Fibroblast of the aortic adventitia (primary cell): ENCODE data around the gene MYO18B. TPM values are rescaled to one million over a fixed set of nuclear protein-coding genes. Genes with fewer than 3 reads are reported as not detected.

Experiments used
- DNase-seq: peaks from one replicate; pipeline ENCODE4 v3.0.0-alpha.2; 2010; ENCODE audit warnings: low read depth
- H3K4me3 ChIP-seq: 2 replicates; pipeline ENCODE4 v1.5.1; 2011; ENCODE audit warnings: low read depth, mild to moderate bottlenecking, control low read depth, low read length, moderate library complexity
- total RNA-seq: library from RNA; depleted of rRNA; stranded (reverse); fragments of >200 nt; gene quantifications from 2 replicates; pipeline ENCODE4 v1.2.3, GENCODE V29; 2012; ENCODE audit warnings: low replicate concordance
- TF ChIP-seq, protein P1 (sequence below): IDR thresholded peaks from 2 replicates; pipeline ENCODE4 v1.5.1; 2011; ENCODE audit warnings: mild to moderate bottlenecking, low read length, control low read depth, inconsistent platforms; ENCODE audit not compliant: insufficient read depth

The MYO18B gene
- total RNA-seq, 1 donor = not detected

DNA sequence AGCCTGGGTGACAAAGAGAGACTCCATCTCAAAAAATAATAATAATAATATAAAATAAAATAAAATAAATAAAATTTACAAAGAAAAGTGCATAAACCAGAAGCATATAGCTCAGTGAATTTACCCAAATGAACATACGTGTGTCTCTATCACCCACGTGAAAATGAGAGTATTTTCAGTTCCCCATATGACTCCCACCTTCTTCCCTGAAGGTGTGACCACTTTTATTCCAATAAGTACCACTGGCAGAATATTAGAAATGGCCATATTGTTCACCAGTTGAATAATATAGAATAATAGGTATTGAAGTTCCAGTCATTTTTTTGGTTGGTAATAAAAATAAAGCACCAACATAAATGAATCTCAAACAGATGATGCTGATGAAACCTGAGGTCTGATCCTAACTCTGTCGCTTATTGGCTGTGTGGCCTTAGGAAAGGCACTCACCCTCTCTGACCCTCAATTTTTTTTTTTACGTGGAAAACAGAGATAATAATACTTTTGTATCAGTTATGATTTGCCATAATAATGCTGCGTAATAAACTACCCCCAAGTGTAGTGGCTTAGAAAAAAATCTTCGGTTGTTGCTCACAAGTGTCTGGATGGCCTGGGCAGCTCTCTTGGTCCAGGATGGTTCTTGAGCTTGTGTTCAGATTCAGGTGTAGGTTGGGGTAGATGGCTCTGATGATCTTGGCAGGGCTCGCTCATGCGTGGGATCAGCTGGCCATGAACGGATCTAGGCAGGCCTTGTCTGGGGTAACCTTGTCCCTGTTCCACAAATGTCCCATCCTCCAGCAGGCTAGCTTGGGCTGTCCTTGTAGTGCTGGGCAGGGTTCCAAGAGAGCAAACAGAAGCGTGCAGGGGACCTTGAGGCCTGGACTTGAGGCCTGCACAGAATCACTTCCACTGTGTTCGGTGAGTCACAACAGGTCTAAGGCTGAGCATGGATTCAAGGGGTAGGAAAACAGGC is 88.1 kb downstream of the MYO18B start:
- DNase-seq = no peak
- TF ChIP-seq, protein P1, sequence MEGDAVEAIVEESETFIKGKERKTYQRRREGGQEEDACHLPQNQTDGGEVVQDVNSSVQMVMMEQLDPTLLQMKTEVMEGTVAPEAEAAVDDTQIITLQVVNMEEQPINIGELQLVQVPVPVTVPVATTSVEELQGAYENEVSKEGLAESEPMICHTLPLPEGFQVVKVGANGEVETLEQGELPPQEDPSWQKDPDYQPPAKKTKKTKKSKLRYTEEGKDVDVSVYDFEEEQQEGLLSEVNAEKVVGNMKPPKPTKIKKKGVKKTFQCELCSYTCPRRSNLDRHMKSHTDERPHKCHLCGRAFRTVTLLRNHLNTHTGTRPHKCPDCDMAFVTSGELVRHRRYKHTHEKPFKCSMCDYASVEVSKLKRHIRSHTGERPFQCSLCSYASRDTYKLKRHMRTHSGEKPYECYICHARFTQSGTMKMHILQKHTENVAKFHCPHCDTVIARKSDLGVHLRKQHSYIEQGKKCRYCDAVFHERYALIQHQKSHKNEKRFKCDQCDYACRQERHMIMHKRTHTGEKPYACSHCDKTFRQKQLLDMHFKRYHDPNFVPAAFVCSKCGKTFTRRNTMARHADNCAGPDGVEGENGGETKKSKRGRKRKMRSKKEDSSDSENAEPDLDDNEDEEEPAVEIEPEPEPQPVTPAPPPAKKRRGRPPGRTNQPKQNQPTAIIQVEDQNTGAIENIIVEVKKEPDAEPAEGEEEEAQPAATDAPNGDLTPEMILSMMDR = no peak
- no peak overlapping the region for H3K4me3 ChIP-seq

- no peak overlapping the region for H3K4me3 ChIP-seq
- TF ChIP-seq, protein P1 = no peak
- no peak for DNase-seq
Observed at GRCh38 chr22:25833091-25833490, 91.1 kb downstream of the MYO18B start.

DNA sequence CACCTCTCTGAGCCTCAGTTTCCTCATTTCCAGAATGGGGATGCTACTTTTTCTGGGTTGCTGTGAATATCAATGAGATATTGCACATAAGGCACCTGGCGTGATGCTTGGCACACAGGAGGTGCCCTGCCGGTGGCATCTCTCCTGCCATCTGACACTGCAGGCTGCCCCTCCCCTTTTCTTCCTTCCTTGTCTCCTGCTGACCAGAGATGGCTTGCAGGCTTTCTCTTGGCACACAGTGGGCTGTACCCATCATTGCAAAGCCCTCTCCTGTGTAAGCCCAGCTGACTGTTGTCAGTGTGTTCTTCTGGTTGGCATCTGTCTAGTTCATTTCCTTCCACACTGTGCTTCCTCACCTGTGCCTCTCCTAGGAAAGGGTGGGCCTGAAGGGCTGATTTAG is 91.7 kb downstream of the MYO18B start:
- DNase-seq = no peak
- TF ChIP-seq, protein P1 = no peak
- H3K4me3 ChIP-seq = no peak overlapping the region

DNA sequence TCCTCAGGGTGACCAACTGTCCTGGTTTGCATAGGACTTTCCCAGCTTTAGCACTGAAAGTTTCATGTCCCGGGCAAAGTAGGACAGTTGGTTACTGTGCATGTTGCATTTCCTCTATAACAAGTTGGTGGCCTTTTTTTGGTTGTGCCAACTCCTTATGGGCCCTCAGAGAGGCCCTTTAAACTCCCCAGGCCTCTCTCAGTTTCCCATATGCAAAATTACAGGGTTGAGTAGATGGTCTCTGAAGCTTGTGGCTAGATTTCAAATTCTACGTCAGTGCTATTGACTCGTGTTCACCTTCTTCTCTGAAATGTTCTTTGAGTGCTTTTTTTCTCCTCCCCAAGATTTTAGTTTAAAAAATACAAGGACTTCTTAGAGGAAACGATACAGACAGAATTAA is 92.5 kb downstream of the MYO18B start:
- TF ChIP-seq, protein P1 = no peak
- no peak overlapping the region for H3K4me3 ChIP-seq
- DNase-seq = no peak

DNA sequence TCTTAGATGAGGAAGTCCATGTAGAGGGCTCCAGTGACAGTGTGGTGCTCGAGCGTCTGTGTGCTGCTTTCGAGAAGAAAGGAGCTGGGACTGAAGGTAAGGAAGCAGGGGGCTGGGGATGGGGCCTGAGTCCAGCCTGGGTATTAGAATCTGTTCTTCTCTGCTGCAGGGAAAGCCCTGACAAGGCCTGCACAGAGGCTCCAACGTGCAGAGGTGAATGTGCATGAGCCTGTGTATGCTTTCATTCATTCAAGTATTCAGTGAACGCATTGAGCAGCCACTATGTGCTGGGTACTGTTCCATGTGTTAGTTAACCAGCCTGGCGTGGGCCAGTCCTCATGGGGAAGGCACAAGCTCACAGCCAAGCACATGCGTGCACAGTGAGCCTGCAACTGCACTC is 93.4 kb downstream of the MYO18B start:
- no peak for DNase-seq
- TF ChIP-seq, protein P1 = no peak
- H3K4me3 ChIP-seq = no peak overlapping the region

DNA sequence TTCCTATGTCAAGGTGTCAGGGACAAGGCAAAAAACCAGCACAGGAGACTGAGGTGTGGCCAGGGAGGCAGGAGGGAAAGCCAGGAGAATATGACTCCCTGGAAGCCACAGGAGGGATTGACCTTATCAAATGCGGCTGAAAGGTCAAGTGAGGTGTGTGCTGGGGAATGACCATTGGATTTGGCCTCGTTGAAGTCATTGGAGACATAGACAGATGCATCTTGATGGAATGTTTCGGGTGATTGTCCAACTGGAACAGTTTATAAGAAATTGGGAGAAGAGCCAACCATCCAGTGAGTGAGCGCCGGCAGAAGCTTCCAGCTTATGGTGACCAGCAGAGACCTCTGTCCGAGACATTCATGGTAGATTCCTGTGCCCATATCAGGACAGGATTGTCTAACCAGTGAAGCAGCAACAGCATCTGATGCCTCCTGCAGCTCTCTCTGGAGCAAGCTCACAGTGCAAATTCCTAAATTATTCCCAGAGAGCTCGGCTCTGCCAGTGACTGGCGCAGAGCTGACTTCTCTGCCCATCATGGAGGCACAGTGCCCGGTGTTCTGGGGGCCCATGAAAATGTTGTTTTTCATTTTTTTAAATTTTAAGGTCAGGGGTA is 95.4 kb downstream of the MYO18B start:
- TF ChIP-seq, protein P1 = no peak
- DNase-seq = no peak
- no peak overlapping the region for H3K4me3 ChIP-seq
